Smooth muscle cell (in vitro differentiated cells): Measurements from ENCODE around the gene ARMC9. TPM values are rescaled to one million over a fixed set of nuclear protein-coding genes. Genes with fewer than 3 reads are reported as not detected.
"Not testable (repeated sequence)": the region's sequence is repeated elsewhere in the genome, so short reads cannot be mapped to it uniquely, and the experiment has no call there.

Experiments used
- DNase-seq: peaks from one replicate; lab custom pipeline; 2025; ENCODE audit not compliant: unreplicated experiment; lab: John Stamatoyannopoulos, UW
- H2AFZ ChIP-seq: fragments of 200-600 bp; sonication (generic); 2 replicates; pipeline ENCODE4 v1.6.0; 2016; ENCODE audit warnings: antibody characterized with exemption, low read depth, mild to moderate bottlenecking
- H3F3A ChIP-seq: fragments of 200-600 bp; sonication (generic); 2 replicates; pipeline ENCODE4 v1.6.0; 2017; ENCODE audit warnings: antibody characterized with exemption, low read depth
- H3K27ac ChIP-seq: fragments of 200-600 bp; sonication (generic); 2 replicates; pipeline ENCODE4 v1.5.1; 2016; ENCODE audit warnings: low read depth, mild to moderate bottlenecking
- H3K27me3 ChIP-seq: fragments of 200-600 bp; sonication (generic); 2 replicates; pipeline ENCODE4 v1.6.1; 2016; ENCODE audit warnings: low read depth, mild to moderate bottlenecking
- H3K36me3 ChIP-seq: fragments of 200-600 bp; sonication (generic); 2 replicates; pipeline ENCODE4 v1.5.1; 2016; ENCODE audit warnings: low read depth
- H3K4me1 ChIP-seq: fragments of 200-600 bp; sonication (generic); 2 replicates; pipeline ENCODE4 v1.5.1; 2016; ENCODE audit warnings: low read depth
- H3K4me2 ChIP-seq: fragments of 200-600 bp; sonication (generic); 2 replicates; pipeline ENCODE4 v1.6.0; 2016; ENCODE audit warnings: mild to moderate bottlenecking
- H3K4me3 ChIP-seq: fragments of 200-600 bp; sonication (generic); 2 replicates; pipeline ENCODE4 v1.5.1; 2016; ENCODE audit warnings: mild to moderate bottlenecking
- H3K79me2 ChIP-seq: fragments of 200-600 bp; sonication (generic); 2 replicates; pipeline ENCODE4 v1.6.0; 2016; ENCODE audit warnings: low read depth, mild to moderate bottlenecking
- H3K9ac ChIP-seq: fragments of 200-600 bp; sonication (generic); 2 replicates; pipeline ENCODE4 v1.6.0; 2016; ENCODE audit warnings: low read depth
- H3K9me3 ChIP-seq: fragments of 200-600 bp; sonication (generic); replicated peaks from 2 replicates; pipeline ENCODE4 v1.5.1; 2016; ENCODE audit warnings: low read depth
- H4K20me1 ChIP-seq: fragments of 200-600 bp; sonication (generic); 2 replicates; pipeline ENCODE4 v1.6.0; 2016; ENCODE audit warnings: low read depth
- CTCF ChIP-seq: fragments of 200-600 bp; sonication (generic); IDR thresholded peaks from 2 replicates; pipeline ENCODE4 v1.5.1; 2017; ENCODE audit warnings: borderline replicate concordance, mild to moderate bottlenecking, antibody characterized with exemption; ENCODE audit not compliant: insufficient read depth, poor library complexity, severe bottlenecking
- WGBS: methylation state at CpG from one replicate; pipeline ENCODE4 v1.1.7; 2016; ENCODE audit warnings: low lambda C conversion rate; 5-methylcytosine and 5-hydroxymethylcytosine counted together
- polyA plus RNA-seq: library from polyadenylated mRNA; unstranded; fragments of >200 nt; fragmentation: Nextera tagmentation; extraction: Ambion mirVana; gene quantifications from 2 replicates; pipeline ENCODE4 v1.2.1, GENCODE V29; 2016
- total RNA-seq: library from RNA; depleted of rRNA; stranded (reverse); fragments of >200 nt; gene quantifications from 2 replicates; pipeline ENCODE4 v1.2.3, GENCODE V29; 2014

The ARMC9 gene
- total and polyA plus RNA-seq, 2 experiments from 2014 or later = 34.7 to 51.0 TPM

- no peak for DNase-seq
- WGBS = 89% methylated on average over 7 of the region's 7 CpGs
- no peak overlapping the region for H3K9ac ChIP-seq
- H3K27ac ChIP-seq = no peak overlapping the region
- no peaks in the 10 kb centered on the region for H3K4me1 ChIP-seq
- H3K79me2 ChIP-seq = no peaks in the 10 kb centered on the region
- no peaks in the 10 kb centered on the region for H3K27me3 ChIP-seq
- no peaks in the 10 kb centered on the region for H3K9me3 ChIP-seq
- no peaks in the 10 kb centered on the region for H3K36me3 ChIP-seq
- no peak overlapping the region for H3K4me3 ChIP-seq
- H3K4me2 ChIP-seq = no peak overlapping the region
- no peak overlapping the region for H2AFZ ChIP-seq
- TF ChIP-seq CTCF = no peak
- H4K20me1 ChIP-seq = no peaks in the 10 kb centered on the region
- no peaks in the 10 kb centered on the region for H3F3A ChIP-seq
Measured at GRCh38 chr2:231299267-231299666, 100.8 kb downstream of the ARMC9 start.

- Histone ChIP-seq H3K4me1 (no peaks in the 10 kb centered on the region), H2AFZ (no peak overlapping the region), H3K4me3 (no peak overlapping the region), H3K27me3 (no peaks in the 10 kb centered on the region), H3K27ac (no peak overlapping the region), H3K9me3 (no peaks in the 10 kb centered on the region), H3K36me3 (no peaks in the 10 kb centered on the region), H3K79me2 (no peaks in the 10 kb centered on the region), H3K9ac (no peak overlapping the region), H3K4me2 (no peak overlapping the region), H3F3A (no peaks in the 10 kb centered on the region), H4K20me1 (no peaks in the 10 kb centered on the region)
- DNase-seq = no peak
- 85% methylated on average over 8 of the region's 8 CpGs for WGBS
- no peak for TF ChIP-seq CTCF
Measured at GRCh38 chr2:231300020-231300721, 101.7 kb downstream of the ARMC9 start.

- TF ChIP-seq CTCF = no peak
- H3K4me3 ChIP-seq = no peak overlapping the region
- H3K4me1 ChIP-seq = no peaks in the 10 kb centered on the region
- 94% methylated on average over 3 of the region's 3 CpGs for WGBS
- no peaks in the 10 kb centered on the region for H4K20me1 ChIP-seq
- H3K27me3 ChIP-seq = no peaks in the 10 kb centered on the region
- no peak overlapping the region for H2AFZ ChIP-seq
- H3K27ac ChIP-seq = no peak overlapping the region
- no peaks in the 10 kb centered on the region for H3K36me3 ChIP-seq
- H3K79me2 ChIP-seq = no peaks in the 10 kb centered on the region
- H3K9me3 ChIP-seq = no peaks in the 10 kb centered on the region
- no peak for DNase-seq
- H3K9ac ChIP-seq = no peak overlapping the region
- no peak overlapping the region for H3K4me2 ChIP-seq
- no peaks in the 10 kb centered on the region for H3F3A ChIP-seq
Measured at GRCh38 chr2:231300722-231301076, 102.3 kb downstream of the ARMC9 start.

- 94% methylated on average over 6 of the region's 6 CpGs for WGBS
- not testable (repeated sequence) for H3K36me3 ChIP-seq, H3K27ac ChIP-seq, DNase-seq, H3K4me1 ChIP-seq, H3K4me3 ChIP-seq, H3K9me3 ChIP-seq, H4K20me1 ChIP-seq, H3K27me3 ChIP-seq, H2AFZ ChIP-seq, H3K4me2 ChIP-seq, H3F3A ChIP-seq, H3K9ac ChIP-seq, H3K79me2 ChIP-seq
Measured at GRCh38 chr2:231304259-231304658, 105.8 kb downstream of the ARMC9 start.
